Right hindlimb (tissue), 1 donor: ENCODE measurements around the gene HOXA3.

ENCODE experiments used
- DNase-seq: peaks from one replicate; pipeline ENCODE4 v3.0.0-alpha.2; 2018

The HOXA3 gene

GRCh38 chr7:27151931-27152815 is at the start of gene HOXA3:
Gene HOXA3, minus strand, starts transcription at chr7:27152583. Its CDS starts 41,943 bp downstream, at chr7:27110640.
- peak; percentile 88 for DNase-seq

- DNase-seq, result peak; percentile 26
Observed at GRCh38 chr7:27201580-27202017, 49.2 kb upstream of the HOXA3 start.

GRCh38 chr7:27200761-27201579 is 48.6 kb upstream of the HOXA3 start:
- DNase-seq, result peak; percentile 20

- DNase-seq, result peak; percentile 74
Observed at GRCh38 chr7:27199849-27200760, 47.7 kb upstream of the HOXA3 start, which contains the start of gene HOXA13. Gene HOXA13, minus strand, starts transcription at chr7:27200091. Its CDS starts 14 bp downstream, at chr7:27200077.

GRCh38 chr7:27198871-27199801 is 46.8 kb upstream of the HOXA3 start:
- DNase-seq, result peak; percentile 49

GRCh38 chr7:27198138-27198841 is 45.9 kb upstream of the HOXA3 start:
- peak; percentile 35 for DNase-seq

- peak; percentile 23 for DNase-seq
Observed at GRCh38 chr7:27197137-27198042, 45.0 kb upstream of the HOXA3 start.

- peak; percentile 84 for DNase-seq
Observed at GRCh38 chr7:27196287-27196767, 43.9 kb upstream of the HOXA3 start.

- DNase-seq, result peak; percentile 22
Observed at GRCh38 chr7:27194686-27195379, 42.5 kb upstream of the HOXA3 start.

GRCh38 chr7:27194002-27194352 is 41.6 kb upstream of the HOXA3 start:
- no peak for DNase-seq

- DNase-seq, result peak; percentile 31
Observed at GRCh38 chr7:27193335-27194001, 41.1 kb upstream of the HOXA3 start.

- peak; percentile 57 for DNase-seq
Observed at GRCh38 chr7:27192546-27193334, 40.4 kb upstream of the HOXA3 start.

GRCh38 chr7:27191833-27192545 is 39.6 kb upstream of the HOXA3 start:
- DNase-seq, result peak; percentile 55

GRCh38 chr7:27191161-27191731 is 38.9 kb upstream of the HOXA3 start:
- peak; percentile 22 for DNase-seq

- peak; percentile 24 for DNase-seq
Observed at GRCh38 chr7:27189997-27190748, 37.8 kb upstream of the HOXA3 start.
